ENCODE results near the gene NCAM2.

GRCh38 chr21:21196848-21197247 lies 198.6 kb downstream of the NCAM2 start:
- no peak for TF ChIP-seq CTCF (IDR thresholded peaks at IDR 0.05 in 2 of 3, conservative IDR thresholded peaks at IDR 0.05 in 1 of 3; ENCODE audit: borderline replicate concordance in 1 of 3, insufficient read depth in 1 of 3, low read depth in 2 of 3, low read length in 2 of 3)
- no peak for TF ChIP-seq FOSL1 (IDR thresholded peaks at IDR 0.05; ENCODE audit: low read depth)

All from HCT116 (cell line).